GM12878 (cell line): ENCODE data around the gene HDDC2.

Experiments used
- CEBPZ ChIP-seq: fragments of 150-350 bp; IDR thresholded peaks from 2 replicates; pipeline ENCODE4 v1.6.1; 2016; ENCODE audit warnings: low read depth, low read length
- CTCF ChIP-seq, 3 experiments: IDR thresholded peaks in 2 of 3; conservative IDR thresholded peaks in 1 of 3; 2 replicates each; pipeline ENCODE4 v1.5.1; 2011; ENCODE audit warnings: low read depth in 3 of 3, low read length in 3 of 3, mild to moderate bottlenecking in 3 of 3, control low read depth in 2 of 3, moderate library complexity in 2 of 3, inconsistent platforms in 1 of 3, mixed read lengths in 1 of 3; ENCODE audit not compliant: control insufficient read depth in 2 of 3, insufficient read depth in 1 of 3; ENCODE audit errors: extremely low read depth in 1 of 3
- EZH2 ChIP-seq: IDR thresholded peaks from 2 replicates; pipeline ENCODE4 v1.6.1; 2012; ENCODE audit warnings: low read depth, mild to moderate bottlenecking, control low read depth, inconsistent platforms, low read length, borderline replicate concordance; ENCODE audit not compliant: control insufficient read depth
- FOXM1 ChIP-seq: IDR thresholded peaks from 2 replicates; pipeline ENCODE4 v1.6.1; 2012; ENCODE audit warnings: low read depth, mild to moderate bottlenecking, inconsistent platforms, low read length, moderate library complexity
- KAT2A ChIP-seq: conservative IDR thresholded peaks from 2 replicates; pipeline ENCODE4 v1.6.1; 2011; ENCODE audit warnings: low read depth, low read length; ENCODE audit not compliant: control insufficient read depth
- MEF2A ChIP-seq: IDR thresholded peaks from 2 replicates; pipeline ENCODE4 v1.6.1; 2011; ENCODE audit warnings: low read depth, mild to moderate bottlenecking, low read length, moderate library complexity; ENCODE audit not compliant: insufficient read depth
- NBN ChIP-seq: fragments of 450-650 bp; IDR thresholded peaks from 2 replicates; pipeline ENCODE4 v1.6.1; 2016
- POLR2AphosphoS2 ChIP-seq: IDR thresholded peaks from 2 replicates; pipeline ENCODE4 v1.6.1; 2011; ENCODE audit warnings: low read depth, mild to moderate bottlenecking, low read length, improper control_type of control experiment, moderate library complexity
- SMAD1 ChIP-seq: fragments of 450-650 bp; IDR thresholded peaks from 2 replicates; pipeline ENCODE4 v1.6.1; 2018; ENCODE audit warnings: mild to moderate bottlenecking, low read depth; ENCODE audit not compliant: partially characterized antibody
- TAF1 ChIP-seq: IDR thresholded peaks from 2 replicates; pipeline ENCODE4 v1.6.1; 2011; ENCODE audit warnings: mild to moderate bottlenecking, low read depth, low read length, borderline replicate concordance

- no peak for TF ChIP-seq POLR2AphosphoS2
- no peak for TF ChIP-seq EZH2
- no peak for TF ChIP-seq MEF2A
- TF ChIP-seq KAT2A: no peak
- no peak for TF ChIP-seq CTCF (IDR thresholded peaks at IDR 0.05 in 2 of 3, conservative IDR thresholded peaks at IDR 0.05 in 1 of 3; ENCODE audit: control insufficient read depth in 2 of 3, extremely low read depth in 1 of 3, insufficient read depth in 1 of 3, low read depth in 3 of 3, low read length in 3 of 3)
- no peak for TF ChIP-seq SMAD1
- no peak for TF ChIP-seq NBN
- TF ChIP-seq TAF1: no peak
- TF ChIP-seq FOXM1: no peak
- TF ChIP-seq CEBPZ: no peak
Observed at GRCh38 chr6:125315548-125315947, 13.8 kb upstream of the HDDC2 start.
